OCI-LY7 (cell line): ENCODE measurements around the gene ZNF91. TPM values are rescaled to one million over a fixed set of nuclear protein-coding genes. Genes with fewer than 3 reads are reported as not detected.

Source experiments
- BruUV-seq: library from RNA; stranded (reverse); fragments of 400-500 nt; replicated peaks from 2 replicates; lab custom pipeline; 2021; lab: Mats Ljungman, UMichigan
- CTCF ChIA-PET: fragments of 300-600 bp; sonication (Branson Sonifier 250); formaldehyde crosslinking; loops from one replicate; lab custom pipeline; 2022; ENCODE audit warnings: antibody characterized with exemption; ENCODE audit not compliant: unreplicated experiment; lab: Charles Lee
- POLR2A ChIA-PET: fragments of 300-600 bp; sonication (Branson Sonifier 250); formaldehyde crosslinking; loops from one replicate; lab custom pipeline; 2022; ENCODE audit warnings: antibody characterized with exemption; lab: Charles Lee
- DNase-seq: peaks from one replicate; pipeline ENCODE4 v3.0.0-alpha.2; 2015; ENCODE audit warnings: low spot score
- H2AFZ ChIP-seq: fragments of 200-600 bp; sonication (generic), shearing (Covaris generic); 2 replicates; pipeline ENCODE4 v1.6.1; 2014; ENCODE audit warnings: mild to moderate bottlenecking, antibody characterized with exemption, low read length, moderate library complexity
- H3K27ac ChIP-seq: fragments of 200-600 bp; sonication (generic); 2 replicates; pipeline ENCODE4 v1.5.1; 2014; ENCODE audit warnings: mixed run types, low read depth, mild to moderate bottlenecking, moderate library complexity, low read length, inconsistent platforms; ENCODE audit not compliant: poor library complexity, severe bottlenecking
- H3K36me3 ChIP-seq: fragments of 200-600 bp; sonication (generic); 2 replicates; pipeline ENCODE4 v1.6.1; 2014; ENCODE audit warnings: mild to moderate bottlenecking, antibody characterized with exemption, low read length, moderate library complexity, mixed read lengths; ENCODE audit not compliant: insufficient read depth
- H3K4me1 ChIP-seq: fragments of 200-600 bp; sonication (generic); 2 replicates; pipeline ENCODE4 v1.5.1; 2014; ENCODE audit warnings: mild to moderate bottlenecking, low read length; ENCODE audit not compliant: insufficient read depth, poor library complexity, severe bottlenecking
- H3K4me2 ChIP-seq: fragments of 200-600 bp; sonication (generic); 2 replicates; pipeline ENCODE4 v1.6.1; 2014; ENCODE audit warnings: mild to moderate bottlenecking, low read length
- H3K4me3 ChIP-seq: fragments of 200-600 bp; sonication (generic); 2 replicates; pipeline ENCODE4 v1.5.1; 2014; ENCODE audit warnings: mild to moderate bottlenecking, low read depth, low read length; ENCODE audit not compliant: poor library complexity, severe bottlenecking
- H3K79me2 ChIP-seq: fragments of 200-600 bp; sonication (generic); 2 replicates; pipeline ENCODE4 v1.6.1; 2016; ENCODE audit warnings: low read depth, mild to moderate bottlenecking, low read length, moderate library complexity, mixed read lengths; ENCODE audit not compliant: insufficient read depth
- H3K9me2 ChIP-seq: fragments of 200-600 bp; sonication (generic); 2 replicates; pipeline ENCODE4 v1.6.1; 2016; ENCODE audit warnings: mild to moderate bottlenecking, low read length, mixed read lengths; ENCODE audit not compliant: insufficient read depth
- H3K9me3 ChIP-seq: fragments of 200-600 bp; sonication (generic); 2 replicates; pipeline ENCODE4 v1.6.1; 2014; ENCODE audit warnings: mild to moderate bottlenecking, mixed run types, low read length, mixed read lengths
- H4K20me1 ChIP-seq: fragments of 200-600 bp; sonication (generic); 2 replicates; pipeline ENCODE4 v1.6.1; 2014; ENCODE audit warnings: mild to moderate bottlenecking, antibody characterized with exemption, low read length, moderate library complexity, mixed read lengths; ENCODE audit not compliant: insufficient read depth
- EZH2phosphoT487 ChIP-seq: fragments of 200-600 bp; sonication (generic); IDR thresholded peaks from 2 replicates; pipeline ENCODE4 v1.6.1; 2018; ENCODE audit warnings: low read depth, borderline replicate concordance, mild to moderate bottlenecking, mixed run types, antibody characterized with exemption, low read length, moderate library complexity, mixed read lengths
- intact Hi-C: fragments of 100-400 bp; cut with micrococcal nuclease; formaldehyde crosslinking; loops from one replicate; pipeline ENCODE4 v1.10.0; 2022; ENCODE audit not compliant: unreplicated experiment
- total RNA-seq, 2 experiments: library from RNA; depleted of rRNA in 1 of 2; stranded (reverse); fragments of >200 nt in 1 of 2; shearing (Covaris generic) in 1 of 2; gene quantifications; 2 replicates each; pipeline ENCODE4 v1.2.3, GENCODE V29; 2014 to 2022
- TF ChIP-seq, protein P1 (sequence below): fragments of 200-600 bp; sonication (generic); conservative IDR thresholded peaks from 2 replicates; pipeline ENCODE4 v1.5.1; 2014; ENCODE audit warnings: mild to moderate bottlenecking, antibody characterized with exemption, low read length, moderate library complexity, mixed read lengths

The ZNF91 gene
- total RNA-seq, 2 experiments from 2014 or later = 39.3 to 64.3 TPM

DNA sequence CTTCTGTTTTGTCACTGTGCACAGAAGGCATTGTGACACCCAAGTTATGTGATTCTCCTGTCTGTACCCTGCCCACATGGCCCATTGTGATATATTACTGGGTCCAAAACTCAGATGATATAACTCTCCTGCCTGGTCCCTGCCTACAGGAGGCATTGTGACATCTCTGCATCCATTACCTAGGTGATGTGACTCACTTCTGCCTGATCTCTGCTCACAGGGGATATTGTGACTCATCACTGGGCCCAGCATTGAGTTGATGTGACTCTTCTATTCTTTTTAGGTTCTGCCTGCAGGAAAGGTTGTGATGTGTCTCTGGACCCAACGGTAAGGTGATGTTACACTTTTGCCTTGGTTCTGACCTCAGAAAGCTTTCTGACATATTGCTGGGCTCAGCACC lies 77.1 kb downstream of the ZNF91 start:
- Histone ChIP-seq H3K36me3 (no peaks in the 10 kb centered on the region), H2AFZ (no peak overlapping the region), H3K9me3 (no peaks in the 10 kb centered on the region), H3K4me1 (no peaks in the 10 kb centered on the region), H4K20me1 (no peaks in the 10 kb centered on the region), H3K9me2 (no peaks in the 10 kb centered on the region), H3K27ac (no peak overlapping the region), H3K4me2 (no peak overlapping the region), H3K4me3 (no peak overlapping the region), H3K79me2 (no peaks in the 10 kb centered on the region)
- TF ChIP-seq, protein P1, sequence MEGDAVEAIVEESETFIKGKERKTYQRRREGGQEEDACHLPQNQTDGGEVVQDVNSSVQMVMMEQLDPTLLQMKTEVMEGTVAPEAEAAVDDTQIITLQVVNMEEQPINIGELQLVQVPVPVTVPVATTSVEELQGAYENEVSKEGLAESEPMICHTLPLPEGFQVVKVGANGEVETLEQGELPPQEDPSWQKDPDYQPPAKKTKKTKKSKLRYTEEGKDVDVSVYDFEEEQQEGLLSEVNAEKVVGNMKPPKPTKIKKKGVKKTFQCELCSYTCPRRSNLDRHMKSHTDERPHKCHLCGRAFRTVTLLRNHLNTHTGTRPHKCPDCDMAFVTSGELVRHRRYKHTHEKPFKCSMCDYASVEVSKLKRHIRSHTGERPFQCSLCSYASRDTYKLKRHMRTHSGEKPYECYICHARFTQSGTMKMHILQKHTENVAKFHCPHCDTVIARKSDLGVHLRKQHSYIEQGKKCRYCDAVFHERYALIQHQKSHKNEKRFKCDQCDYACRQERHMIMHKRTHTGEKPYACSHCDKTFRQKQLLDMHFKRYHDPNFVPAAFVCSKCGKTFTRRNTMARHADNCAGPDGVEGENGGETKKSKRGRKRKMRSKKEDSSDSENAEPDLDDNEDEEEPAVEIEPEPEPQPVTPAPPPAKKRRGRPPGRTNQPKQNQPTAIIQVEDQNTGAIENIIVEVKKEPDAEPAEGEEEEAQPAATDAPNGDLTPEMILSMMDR = no peak
- BruUV-seq = no TSS peak
- DNase-seq = no peak
- CTCF ChIA-PET = no interaction called here
- intact Hi-C loops = no loop called here
- POLR2A ChIA-PET = no interaction called here

DNA sequence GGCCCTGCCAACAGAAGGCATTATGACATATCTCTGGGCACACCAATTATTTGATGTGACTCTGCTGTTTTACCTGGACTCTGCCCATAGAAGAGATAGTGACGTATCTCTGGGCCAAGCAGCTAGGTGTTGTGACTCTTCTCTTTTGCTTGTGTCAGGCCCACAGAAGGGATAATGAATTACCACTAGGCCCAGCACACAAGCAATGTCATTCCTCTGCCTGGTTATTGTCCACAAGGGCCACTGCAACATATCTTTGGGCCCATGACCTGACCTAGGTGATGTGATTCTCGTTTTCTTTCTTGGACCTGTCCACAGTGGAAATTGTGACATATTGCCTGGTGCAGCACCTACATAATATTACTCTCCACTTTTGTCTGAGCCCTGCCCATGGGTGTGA lies 80.0 kb downstream of the ZNF91 start:
- Histone ChIP-seq H3K4me2 (no peak overlapping the region), H2AFZ (no peak overlapping the region), H3K4me1 (no peaks in the 10 kb centered on the region), H3K4me3 (no peak overlapping the region), H3K36me3 (no peaks in the 10 kb centered on the region), H3K9me2 (no peaks in the 10 kb centered on the region), H4K20me1 (no peaks in the 10 kb centered on the region), H3K27ac (no peak overlapping the region), H3K79me2 (no peaks in the 10 kb centered on the region), H3K9me3 (no peaks in the 10 kb centered on the region)
- CTCF ChIA-PET = no interaction called here
- TF ChIP-seq, protein P1 = no peak
- TF ChIP-seq EZH2phosphoT487 = no peak
- POLR2A ChIA-PET = no interaction called here
- DNase-seq = no peak
- no TSS peak for BruUV-seq
- intact Hi-C loops = no loop called here

DNA sequence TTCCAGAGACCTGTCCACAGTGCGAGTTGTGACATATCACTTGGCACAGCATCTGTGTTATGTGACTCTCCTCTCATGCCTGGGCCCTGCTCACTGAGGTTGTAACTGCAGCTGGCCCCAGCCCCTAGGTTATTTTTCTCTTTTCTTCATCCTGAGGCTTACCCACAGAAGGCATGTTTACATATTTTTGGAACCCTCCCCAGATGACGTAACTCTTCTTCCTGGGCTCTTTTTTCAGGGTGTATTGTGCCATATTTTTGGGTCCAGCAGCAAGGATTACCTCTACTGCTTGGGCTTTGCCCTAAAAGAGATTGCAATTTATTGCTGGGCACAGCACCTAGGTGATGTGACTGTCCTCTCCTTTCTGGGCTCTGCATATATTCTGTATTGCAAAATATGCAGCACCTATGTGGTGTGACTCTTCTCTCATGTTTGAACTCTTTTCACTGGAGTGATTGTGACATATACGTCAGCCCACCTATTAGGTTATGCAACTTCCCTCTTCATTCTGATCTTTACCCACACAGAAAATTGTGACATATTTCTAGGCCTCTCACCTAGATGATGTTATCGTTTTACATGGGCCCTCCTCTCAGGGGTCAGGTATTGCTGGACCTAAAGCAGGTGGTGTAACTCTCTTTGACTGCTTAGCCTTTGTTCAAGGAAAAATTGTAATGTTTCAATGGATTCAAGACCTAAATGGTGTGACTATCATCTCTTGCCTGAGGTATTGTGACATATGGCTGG lies 80.6 kb downstream of the ZNF91 start:
- Histone ChIP-seq H3K27ac (no peak overlapping the region), H3K36me3 (no peaks in the 10 kb centered on the region), H3K79me2 (no peaks in the 10 kb centered on the region), H4K20me1 (no peaks in the 10 kb centered on the region), H3K9me3 (no peaks in the 10 kb centered on the region), H3K4me1 (no peaks in the 10 kb centered on the region), H3K9me2 (no peaks in the 10 kb centered on the region), H3K4me2 (no peak overlapping the region), H3K4me3 (no peak overlapping the region), H2AFZ (no peak overlapping the region)
- ChIA-PET CTCF (no interaction called here), POLR2A (no interaction called here)
- intact Hi-C loops = no loop called here
- no peak for DNase-seq
- BruUV-seq = no TSS peak
- no peak for TF ChIP-seq EZH2phosphoT487
- TF ChIP-seq, protein P1 = no peak
